OCI-LY7 (cell line): ENCODE data around the gene TRIM10. TPM values are rescaled to one million over a fixed set of nuclear protein-coding genes. Genes with fewer than 3 reads are reported as not detected.

Experiments
- BruUV-seq: library from RNA; stranded (reverse); fragments of 400-500 nt; replicated peaks from 2 replicates; lab custom pipeline; 2021; lab: Mats Ljungman, UMichigan
- CTCF ChIA-PET: fragments of 300-600 bp; sonication (Branson Sonifier 250); formaldehyde crosslinking; loops from one replicate; lab custom pipeline; 2022; ENCODE audit warnings: antibody characterized with exemption; ENCODE audit not compliant: unreplicated experiment; lab: Charles Lee
- POLR2A ChIA-PET: fragments of 300-600 bp; sonication (Branson Sonifier 250); formaldehyde crosslinking; loops from one replicate; lab custom pipeline; 2022; ENCODE audit warnings: antibody characterized with exemption; lab: Charles Lee
- DNase-seq: peaks from one replicate; pipeline ENCODE4 v3.0.0-alpha.2; 2015; ENCODE audit warnings: low spot score
- H2AFZ ChIP-seq: fragments of 200-600 bp; sonication (generic), shearing (Covaris generic); 2 replicates; pipeline ENCODE4 v1.6.1; 2014; ENCODE audit warnings: mild to moderate bottlenecking, antibody characterized with exemption, low read length, moderate library complexity
- H3K27ac ChIP-seq: fragments of 200-600 bp; sonication (generic); 2 replicates; pipeline ENCODE4 v1.5.1; 2014; ENCODE audit warnings: mixed run types, low read depth, mild to moderate bottlenecking, moderate library complexity, low read length, inconsistent platforms; ENCODE audit not compliant: poor library complexity, severe bottlenecking
- H3K36me3 ChIP-seq: fragments of 200-600 bp; sonication (generic); 2 replicates; pipeline ENCODE4 v1.6.1; 2014; ENCODE audit warnings: mild to moderate bottlenecking, antibody characterized with exemption, low read length, moderate library complexity, mixed read lengths; ENCODE audit not compliant: insufficient read depth
- H3K4me1 ChIP-seq: fragments of 200-600 bp; sonication (generic); 2 replicates; pipeline ENCODE4 v1.5.1; 2014; ENCODE audit warnings: mild to moderate bottlenecking, low read length; ENCODE audit not compliant: insufficient read depth, poor library complexity, severe bottlenecking
- H3K4me2 ChIP-seq: fragments of 200-600 bp; sonication (generic); 2 replicates; pipeline ENCODE4 v1.6.1; 2014; ENCODE audit warnings: mild to moderate bottlenecking, low read length
- H3K4me3 ChIP-seq: fragments of 200-600 bp; sonication (generic); 2 replicates; pipeline ENCODE4 v1.5.1; 2014; ENCODE audit warnings: mild to moderate bottlenecking, low read depth, low read length; ENCODE audit not compliant: poor library complexity, severe bottlenecking
- H3K79me2 ChIP-seq: fragments of 200-600 bp; sonication (generic); 2 replicates; pipeline ENCODE4 v1.6.1; 2016; ENCODE audit warnings: low read depth, mild to moderate bottlenecking, low read length, moderate library complexity, mixed read lengths; ENCODE audit not compliant: insufficient read depth
- H3K9me2 ChIP-seq: fragments of 200-600 bp; sonication (generic); 2 replicates; pipeline ENCODE4 v1.6.1; 2016; ENCODE audit warnings: mild to moderate bottlenecking, low read length, mixed read lengths; ENCODE audit not compliant: insufficient read depth
- H3K9me3 ChIP-seq: fragments of 200-600 bp; sonication (generic); 2 replicates; pipeline ENCODE4 v1.6.1; 2014; ENCODE audit warnings: mild to moderate bottlenecking, mixed run types, low read length, mixed read lengths
- H4K20me1 ChIP-seq: fragments of 200-600 bp; sonication (generic); 2 replicates; pipeline ENCODE4 v1.6.1; 2014; ENCODE audit warnings: mild to moderate bottlenecking, antibody characterized with exemption, low read length, moderate library complexity, mixed read lengths; ENCODE audit not compliant: insufficient read depth
- CTCF ChIP-seq: fragments of 200-600 bp; sonication (generic); conservative IDR thresholded peaks from 2 replicates; pipeline ENCODE4 v1.5.1; 2014; ENCODE audit warnings: mild to moderate bottlenecking, antibody characterized with exemption, low read length, moderate library complexity, mixed read lengths
- EZH2phosphoT487 ChIP-seq: fragments of 200-600 bp; sonication (generic); IDR thresholded peaks from 2 replicates; pipeline ENCODE4 v1.6.1; 2018; ENCODE audit warnings: low read depth, borderline replicate concordance, mild to moderate bottlenecking, mixed run types, antibody characterized with exemption, low read length, moderate library complexity, mixed read lengths
- intact Hi-C: fragments of 100-400 bp; cut with micrococcal nuclease; formaldehyde crosslinking; loops from one replicate; pipeline ENCODE4 v1.10.0; 2022; ENCODE audit not compliant: unreplicated experiment
- total RNA-seq, 2 experiments: library from RNA; depleted of rRNA in 1 of 2; stranded (reverse); fragments of >200 nt in 1 of 2; shearing (Covaris generic) in 1 of 2; gene quantifications; 2 replicates each; pipeline ENCODE4 v1.2.3, GENCODE V29; 2014 to 2022

Gene TRIM10
- total RNA-seq, 2 experiments from 2014 or later: not detected

- H3K36me3 ChIP-seq: no peaks in the 10 kb centered on the region
- H3K9me2 ChIP-seq: no peaks in the 10 kb centered on the region
- no peak overlapping the region for H3K4me3 ChIP-seq
- H3K9me3 ChIP-seq: no peaks in the 10 kb centered on the region
- no peak overlapping the region for H3K27ac ChIP-seq
- no peak overlapping the region for H3K4me2 ChIP-seq
- CTCF ChIA-PET: no interaction called here
- no peak for DNase-seq
- no peak for TF ChIP-seq EZH2phosphoT487
- no peak for TF ChIP-seq CTCF
- no TSS peak for BruUV-seq
- no peaks in the 10 kb centered on the region for H3K79me2 ChIP-seq
- intact Hi-C loops: no loop called here
- H2AFZ ChIP-seq: no peak overlapping the region
- no peaks in the 10 kb centered on the region for H4K20me1 ChIP-seq
- POLR2A ChIA-PET: interaction anchor here (0.6 kb wide), 1 partner anchor 8 kb away, joined by 3 read pairs; no protein-coding TSS in a partner anchor
- H3K4me1 ChIP-seq: peaks cover 4% of the 10 kb centered on the region
These were observed 33.5 kb downstream of the TRIM10 start for GRCh38 chr6:30127238-30128093.

DNA sequence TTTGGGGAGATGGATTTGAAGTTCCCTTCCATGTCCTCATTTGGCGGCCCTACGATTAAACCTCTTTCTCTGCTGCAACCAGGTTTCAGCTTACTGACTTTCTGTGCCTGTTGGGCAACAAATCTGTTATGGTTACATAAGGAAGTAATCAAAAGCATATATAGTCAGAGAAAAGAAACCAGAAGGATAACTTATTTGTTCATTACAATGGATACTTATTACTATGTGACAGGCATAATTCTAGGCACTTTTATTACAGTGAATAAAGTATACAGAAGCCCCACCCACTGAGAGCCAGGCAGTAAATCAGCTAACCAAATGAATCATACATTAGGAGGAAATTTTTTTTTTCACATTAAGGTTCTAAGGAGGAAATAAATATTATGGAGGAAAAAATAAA lies 38.5 kb downstream of the TRIM10 start:
- BruUV-seq: no TSS peak
- POLR2A ChIA-PET: no interaction called here
- no peaks in the 10 kb centered on the region for H3K79me2 ChIP-seq
- no peaks in the 10 kb centered on the region for H3K9me3 ChIP-seq
- no peak for DNase-seq
- no peak overlapping the region for H3K27ac ChIP-seq
- H2AFZ ChIP-seq: no peak overlapping the region
- H3K4me1 ChIP-seq: no peaks in the 10 kb centered on the region
- no peak overlapping the region for H3K4me2 ChIP-seq
- no peak overlapping the region for H3K4me3 ChIP-seq
- intact Hi-C loops: no loop called here
- TF ChIP-seq EZH2phosphoT487: no peak
- TF ChIP-seq CTCF: no peak
- H4K20me1 ChIP-seq: no peaks in the 10 kb centered on the region
- CTCF ChIA-PET: no interaction called here
- H3K36me3 ChIP-seq: no peaks in the 10 kb centered on the region
- no peaks in the 10 kb centered on the region for H3K9me2 ChIP-seq
